NOMO-1 treated with dmso at 0.1 percent for 144 hours (cell line): ENCODE measurements around the gene KCNK4.

ENCODE experiments used
- DNase-seq: peaks from one replicate; lab custom pipeline; 2025; ENCODE audit not compliant: unreplicated experiment; lab: John Stamatoyannopoulos, UW

KCNK4 gene

GRCh38 chr11:64342869-64343745 lies 52.0 kb downstream of the KCNK4 start:
- no peak for DNase-seq

DNA sequence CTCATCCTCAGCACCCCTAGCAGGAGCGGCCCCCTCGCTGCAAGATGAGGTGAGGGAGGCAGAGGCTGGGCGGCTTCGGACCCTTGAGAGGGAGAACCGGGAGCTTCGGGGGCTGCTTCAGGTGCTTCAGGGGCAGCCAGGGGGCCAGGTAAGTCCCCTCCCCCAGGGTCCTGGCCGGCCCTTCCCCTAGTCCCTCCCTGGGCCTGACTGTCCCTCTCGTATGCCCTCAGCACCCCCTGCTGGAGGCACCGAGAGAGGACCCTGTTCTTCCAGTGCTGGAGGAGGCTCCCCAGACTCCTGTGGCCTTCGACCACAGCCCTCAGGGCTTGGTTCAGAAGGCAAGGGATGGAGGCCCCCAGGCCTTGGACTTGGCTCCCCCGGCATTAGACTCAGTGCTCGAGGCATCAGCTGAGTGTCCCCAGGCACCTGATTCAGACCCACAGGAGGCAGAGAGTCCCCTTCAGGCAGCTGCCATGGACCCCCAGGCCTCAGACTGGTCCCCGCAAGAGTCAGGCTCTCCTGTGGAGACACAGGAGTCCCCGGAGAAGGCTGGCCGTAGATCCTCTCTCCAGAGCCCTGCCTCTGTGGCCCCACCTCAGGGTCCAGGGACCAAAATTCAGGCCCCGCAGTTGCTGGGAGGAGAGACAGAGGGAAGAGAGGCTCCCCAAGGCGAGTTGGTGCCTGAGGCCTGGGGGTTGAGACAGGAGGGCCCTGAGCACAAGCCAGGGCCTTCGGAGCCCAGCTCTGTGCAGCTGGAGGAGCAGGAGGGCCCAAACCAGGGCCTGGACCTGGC lies 52.9 kb downstream of the KCNK4 start:
- DNase-seq: no peak

DNA sequence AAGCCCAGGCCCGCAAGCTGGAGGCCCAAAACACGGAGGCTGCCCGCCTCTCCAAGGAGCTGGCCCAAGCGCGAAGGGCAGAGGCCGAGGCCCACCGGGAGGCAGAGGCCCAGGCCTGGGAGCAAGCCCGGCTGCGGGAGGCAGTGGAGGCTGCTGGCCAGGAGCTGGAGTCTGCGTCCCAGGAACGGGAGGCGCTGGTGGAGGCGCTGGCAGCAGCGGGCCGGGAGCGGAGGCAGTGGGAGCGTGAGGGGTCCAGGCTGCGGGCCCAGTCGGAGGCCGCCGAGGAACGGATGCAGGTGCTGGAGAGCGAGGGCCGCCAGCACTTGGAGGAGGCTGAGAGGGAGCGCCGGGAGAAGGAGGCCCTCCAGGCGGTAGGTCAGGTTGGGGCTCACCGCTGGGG lies 53.7 kb downstream of the KCNK4 start:
- DNase-seq: no peak

DNA sequence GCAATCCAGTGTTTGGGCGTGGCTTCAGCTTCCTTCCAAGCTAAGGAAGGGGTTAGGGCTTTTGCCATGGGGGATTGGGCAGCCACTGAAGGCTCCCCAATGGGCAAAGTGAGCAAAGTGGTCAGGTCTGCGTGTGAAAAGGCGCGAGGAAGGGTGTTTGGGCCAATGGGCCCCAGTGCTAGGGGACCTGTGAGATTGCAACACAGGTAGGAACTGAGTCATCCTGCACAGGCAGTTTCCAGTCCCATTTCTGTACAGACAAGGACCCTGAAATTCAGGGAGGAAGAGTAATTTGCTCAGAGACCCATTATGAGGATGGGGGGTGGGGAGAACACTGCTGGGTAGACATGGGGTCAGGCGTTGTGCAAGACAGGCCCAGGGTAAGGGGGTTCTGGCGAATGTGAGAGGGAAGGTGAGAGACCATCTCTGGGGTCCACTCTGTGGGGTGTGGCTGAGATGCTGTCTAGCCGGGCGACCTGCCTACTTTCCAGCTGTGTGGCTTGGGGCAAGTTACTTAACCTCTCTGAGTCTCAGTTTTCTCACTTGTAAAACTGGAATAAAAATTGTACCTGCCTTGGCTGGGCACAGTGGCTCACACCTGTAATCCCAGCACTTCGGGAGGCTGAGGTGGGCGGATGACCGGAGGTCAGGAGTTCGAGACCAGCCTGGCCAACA lies 56.2 kb downstream of the KCNK4 start:
- peak; percentile 62 for DNase-seq

DNA sequence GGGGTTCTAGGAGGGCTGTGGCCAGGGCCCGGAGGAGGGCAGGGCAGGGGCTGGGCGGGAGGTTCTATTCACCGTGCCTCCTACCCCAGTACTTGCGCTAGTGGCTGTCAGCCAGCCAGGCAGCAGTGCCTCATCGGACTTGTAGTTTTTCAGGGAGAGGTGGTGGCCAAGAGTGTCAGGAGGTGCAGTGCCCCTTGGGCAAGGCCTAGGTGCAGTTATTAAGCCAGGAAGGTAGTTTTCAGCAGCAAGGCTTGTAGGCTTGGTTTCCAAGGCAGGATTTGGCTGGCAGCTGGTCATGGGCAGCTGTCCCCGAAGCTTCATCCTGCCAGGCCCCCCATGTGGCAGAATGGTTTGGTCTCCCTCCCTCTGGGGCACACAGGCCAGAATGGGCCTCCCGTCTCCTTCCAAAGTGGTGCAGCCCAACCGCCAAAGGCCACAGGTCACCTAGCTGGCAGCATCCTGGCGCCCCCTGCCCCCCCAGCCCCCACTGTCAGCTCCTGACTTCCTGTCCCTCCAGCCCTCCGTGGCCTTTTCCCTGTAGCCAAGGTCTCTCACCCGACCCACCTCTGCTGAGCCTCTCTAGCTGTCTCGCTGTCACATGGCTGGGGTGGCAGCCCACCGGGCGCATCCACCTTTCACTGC lies 57.4 kb downstream of the KCNK4 start:
- DNase-seq: no peak

DNA sequence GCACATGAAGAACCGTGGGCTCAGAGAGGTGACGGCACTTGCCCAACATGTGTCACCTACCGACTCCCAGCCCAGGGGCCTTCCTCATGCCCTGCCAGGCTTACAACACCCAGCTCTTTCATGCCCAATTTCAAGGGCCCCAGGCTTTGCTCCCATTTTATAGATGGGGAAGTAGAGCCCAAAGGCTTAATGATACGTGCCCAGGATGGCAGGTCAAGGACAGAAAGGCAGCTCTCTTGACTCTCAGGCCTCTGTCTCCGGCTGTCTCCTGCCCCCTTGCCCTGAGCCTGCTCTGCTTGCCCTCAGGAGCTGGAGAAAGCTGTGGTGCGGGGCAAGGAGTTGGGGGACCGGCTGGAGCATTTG lies 57.9 kb downstream of the KCNK4 start:
- no peak for DNase-seq

- no peak for DNase-seq
Observed at GRCh38 chr11:64349404-64349803, 58.3 kb downstream of the KCNK4 start.
